ENCODE measurements around the gene GPER1. TPM values are rescaled to one million over a fixed set of nuclear protein-coding genes. Genes with fewer than 3 reads are reported as not detected.

GPER1 gene
- 0.83 and 7.1 TPM in 2 replicates for total RNA-seq (ENCODE audit: low replicate concordance)

GRCh38 chr7:1087952-1088920 is at the start of gene GPER1:
Gene GPER1 (plus strand): TSS chr7:1088113. CDS start chr7:1091729, 3,616 bp downstream.

GRCh38 chr7:1044189-1045068 is 43.5 kb upstream of the GPER1 start, which contains the start of gene GPR146:
Gene GPR146 (plus strand): TSS chr7:1044546. CDS start chr7:1057516, 12,970 bp downstream.

Other genes with a start within 250 kb of the GPER1 start
- 19.4 and 29.1 TPM in 2 replicates for gene GET4, start 211.6 kb upstream of the GPER1 start, total RNA-seq (ENCODE audit: low replicate concordance)
- 2.3 and 4.0 TPM in 2 replicates for gene ADAP1, start 133.4 kb upstream of the GPER1 start, total RNA-seq (ENCODE audit: low replicate concordance)
- 5.5 and 7.4 TPM in 2 replicates for gene COX19, start 112.6 kb upstream of the GPER1 start, total RNA-seq (ENCODE audit: low replicate concordance)
- not detected in 2 replicates for gene CYP2W1, start 104.9 kb upstream of the GPER1 start, total RNA-seq (ENCODE audit: low replicate concordance)
- 1.3 and 6.8 TPM in 2 replicates for gene GPR146, start 43.6 kb upstream of the GPER1 start, total RNA-seq (ENCODE audit: low replicate concordance)
- gene ZFAND2A, start 72.1 kb downstream of the GPER1 start, total RNA-seq (ENCODE audit: low replicate concordance), result 10.1 and 28.6 TPM in 2 replicates
- gene UNCX, start 144.8 kb downstream of the GPER1 start, total RNA-seq (ENCODE audit: low replicate concordance), result not detected in 2 replicates

All from smooth muscle cell of the coronary artery (primary cell).